ENCODE results near the gene THSD1.
"Not testable (repeated sequence)": the region's sequence is repeated elsewhere in the genome, so short reads cannot be mapped to it uniquely, and the experiment has no call there.

THSD1 gene

DNA sequence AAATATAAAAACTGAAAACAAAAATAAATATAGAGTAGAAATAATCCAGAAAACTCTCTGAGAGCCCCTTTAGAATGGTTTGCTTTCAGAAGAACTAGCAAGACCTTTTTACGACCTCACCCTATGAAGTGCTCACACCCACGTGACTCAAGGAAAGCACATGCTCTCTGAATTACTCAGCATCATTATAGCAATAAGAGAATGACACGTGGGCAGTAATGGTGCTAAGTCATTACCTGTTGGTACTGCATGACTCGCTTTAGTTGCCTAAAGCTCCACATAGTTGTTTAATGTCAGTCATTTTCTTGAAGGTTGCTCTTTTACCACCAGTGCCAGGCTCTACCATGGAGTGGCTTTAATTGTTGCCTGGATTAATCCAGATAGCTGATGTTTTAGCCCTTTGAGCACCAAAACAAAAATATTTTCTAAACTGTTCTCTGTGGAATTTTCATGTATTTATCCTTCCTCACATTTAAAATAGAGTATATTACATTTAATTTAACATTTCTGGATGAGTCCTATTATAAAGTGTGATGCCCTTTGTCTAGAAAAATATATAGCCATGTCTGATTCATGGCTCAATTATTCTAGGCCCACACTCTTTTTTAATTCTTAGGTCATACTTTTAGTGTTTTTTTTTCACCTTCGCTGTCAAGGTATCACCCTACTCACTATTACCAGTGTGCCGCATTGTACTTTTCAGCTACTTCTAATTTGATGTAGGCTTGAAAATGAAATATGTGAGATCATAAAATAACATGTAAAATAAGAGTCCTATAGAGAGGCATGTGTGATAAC is 56.8 kb downstream of the THSD1 start:
- no peak for DNase-seq

- no peak for DNase-seq
Observed at GRCh38 chr13:52348071-52348470, 57.9 kb downstream of the THSD1 start.

- DNase-seq = no peak
Observed at GRCh38 chr13:52345631-52346251, 60.2 kb downstream of the THSD1 start.

GRCh38 chr13:52345048-52345447 is 60.9 kb downstream of the THSD1 start:
- no peak for DNase-seq

- DNase-seq = no peak
Observed at GRCh38 chr13:52344108-52344507, 61.9 kb downstream of the THSD1 start.

- not testable (repeated sequence) for DNase-seq
Observed at GRCh38 chr13:52342203-52342602, 63.8 kb downstream of the THSD1 start.

DNA sequence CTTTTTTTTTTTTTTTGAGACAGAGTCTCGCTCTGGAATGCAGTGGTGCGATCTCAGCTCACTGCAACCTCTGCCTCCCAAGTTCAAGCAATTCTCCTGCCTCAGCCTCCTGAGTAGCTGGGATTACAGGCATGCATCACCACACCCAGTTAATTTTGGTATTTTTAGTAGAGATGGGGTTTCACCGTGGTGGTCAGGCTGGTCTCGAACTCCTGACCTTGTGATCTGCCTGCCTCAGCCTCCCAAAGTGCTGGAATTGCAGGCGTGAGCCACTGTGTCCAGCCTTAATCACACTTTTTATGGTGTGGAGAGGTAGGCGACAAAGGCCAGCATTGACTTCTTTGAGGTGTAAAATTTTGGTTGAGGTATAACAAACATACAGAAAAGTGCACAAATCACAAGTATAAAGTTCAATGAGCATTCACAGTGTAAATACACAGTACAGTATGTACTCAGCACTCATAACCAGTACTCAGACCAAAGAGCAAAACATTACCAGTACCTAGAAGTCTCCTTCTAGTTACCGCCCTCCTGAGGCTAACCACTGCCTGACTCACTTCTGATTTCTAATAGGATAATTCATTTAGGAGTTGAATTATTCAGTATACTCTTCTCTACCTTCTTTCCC is 68.0 kb downstream of the THSD1 start:
- DNase-seq = not testable (repeated sequence)

- not testable (repeated sequence) for DNase-seq
Observed at GRCh38 chr13:52334107-52334506, 71.9 kb downstream of the THSD1 start.

DNA sequence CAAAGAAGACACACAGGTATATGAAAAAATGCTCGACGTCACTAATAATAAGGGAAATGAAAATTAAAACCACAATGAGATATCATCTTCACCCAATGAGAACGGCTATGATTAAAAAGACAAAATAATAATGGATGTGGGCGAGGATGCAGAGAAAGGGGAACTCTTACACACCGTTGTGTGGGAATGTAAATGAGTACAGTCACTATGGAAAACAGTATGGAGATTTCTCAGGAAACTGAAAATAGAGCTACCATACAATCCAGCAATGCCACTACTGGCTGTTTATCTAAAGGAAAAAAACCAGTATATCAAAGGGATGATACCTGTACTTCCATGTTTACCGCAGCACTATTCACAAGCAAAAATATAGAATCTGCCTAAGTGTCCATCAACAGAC is 74.1 kb downstream of the THSD1 start:
- not testable (repeated sequence) for DNase-seq

Measured in femur (tissue), 1 donor.